ENCODE results near the gene OR6B3. TPM values are rescaled to one million over a fixed set of nuclear protein-coding genes. Genes with fewer than 3 reads are reported as not detected.

The OR6B3 gene
- total RNA-seq, 1 experiment from 2014 or later: not detected

- ATAC-seq (no peak), DNase-seq (ENCODE audit: low read depth, low spot score) (no peak)
- Histone ChIP-seq H3K4me1 (ENCODE audit: control insufficient read depth, insufficient read depth, low read length) (no peaks in the 10 kb centered on the region), H3K4me3 (ENCODE audit: low read depth in 2 of 2, low read length in 2 of 2) (no peak overlapping the region), H3K27me3 (ENCODE audit: control insufficient read depth, insufficient read depth, low read length) (peaks cover 18% of the 10 kb centered on the region), H3K36me3 (ENCODE audit: control insufficient read depth, insufficient read depth, low read length) (no peaks in the 10 kb centered on the region), H3K27ac (ENCODE audit: low read length) (no peak overlapping the region), H3K9me3 (ENCODE audit: control insufficient read depth, insufficient read depth, low read depth, low read length) (no peaks in the 10 kb centered on the region)
- no peak for TF ChIP-seq TCF7L2 (IDR thresholded peaks at IDR 0.05; ENCODE audit: low read depth, low read length)
- TF ChIP-seq, protein P1, sequence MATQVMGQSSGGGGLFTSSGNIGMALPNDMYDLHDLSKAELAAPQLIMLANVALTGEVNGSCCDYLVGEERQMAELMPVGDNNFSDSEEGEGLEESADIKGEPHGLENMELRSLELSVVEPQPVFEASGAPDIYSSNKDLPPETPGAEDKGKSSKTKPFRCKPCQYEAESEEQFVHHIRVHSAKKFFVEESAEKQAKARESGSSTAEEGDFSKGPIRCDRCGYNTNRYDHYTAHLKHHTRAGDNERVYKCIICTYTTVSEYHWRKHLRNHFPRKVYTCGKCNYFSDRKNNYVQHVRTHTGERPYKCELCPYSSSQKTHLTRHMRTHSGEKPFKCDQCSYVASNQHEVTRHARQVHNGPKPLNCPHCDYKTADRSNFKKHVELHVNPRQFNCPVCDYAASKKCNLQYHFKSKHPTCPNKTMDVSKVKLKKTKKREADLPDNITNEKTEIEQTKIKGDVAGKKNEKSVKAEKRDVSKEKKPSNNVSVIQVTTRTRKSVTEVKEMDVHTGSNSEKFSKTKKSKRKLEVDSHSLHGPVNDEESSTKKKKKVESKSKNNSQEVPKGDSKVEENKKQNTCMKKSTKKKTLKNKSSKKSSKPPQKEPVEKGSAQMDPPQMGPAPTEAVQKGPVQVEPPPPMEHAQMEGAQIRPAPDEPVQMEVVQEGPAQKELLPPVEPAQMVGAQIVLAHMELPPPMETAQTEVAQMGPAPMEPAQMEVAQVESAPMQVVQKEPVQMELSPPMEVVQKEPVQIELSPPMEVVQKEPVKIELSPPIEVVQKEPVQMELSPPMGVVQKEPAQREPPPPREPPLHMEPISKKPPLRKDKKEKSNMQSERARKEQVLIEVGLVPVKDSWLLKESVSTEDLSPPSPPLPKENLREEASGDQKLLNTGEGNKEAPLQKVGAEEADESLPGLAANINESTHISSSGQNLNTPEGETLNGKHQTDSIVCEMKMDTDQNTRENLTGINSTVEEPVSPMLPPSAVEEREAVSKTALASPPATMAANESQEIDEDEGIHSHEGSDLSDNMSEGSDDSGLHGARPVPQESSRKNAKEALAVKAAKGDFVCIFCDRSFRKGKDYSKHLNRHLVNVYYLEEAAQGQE (IDR thresholded peaks at IDR 0.05; ENCODE audit: insufficient read depth in 1 of 2, low read depth in 2 of 2, low read length in 1 of 2): no peak
- no peak for TF ChIP-seq POLR2AphosphoS5 (IDR thresholded peaks at IDR 0.05; ENCODE audit: low read depth, low read length)
- TF ChIP-seq SIN3A (IDR thresholded peaks at IDR 0.05; ENCODE audit: borderline replicate concordance, insufficient read depth, low read depth, low read length): no peak
- TF ChIP-seq, protein P2, sequence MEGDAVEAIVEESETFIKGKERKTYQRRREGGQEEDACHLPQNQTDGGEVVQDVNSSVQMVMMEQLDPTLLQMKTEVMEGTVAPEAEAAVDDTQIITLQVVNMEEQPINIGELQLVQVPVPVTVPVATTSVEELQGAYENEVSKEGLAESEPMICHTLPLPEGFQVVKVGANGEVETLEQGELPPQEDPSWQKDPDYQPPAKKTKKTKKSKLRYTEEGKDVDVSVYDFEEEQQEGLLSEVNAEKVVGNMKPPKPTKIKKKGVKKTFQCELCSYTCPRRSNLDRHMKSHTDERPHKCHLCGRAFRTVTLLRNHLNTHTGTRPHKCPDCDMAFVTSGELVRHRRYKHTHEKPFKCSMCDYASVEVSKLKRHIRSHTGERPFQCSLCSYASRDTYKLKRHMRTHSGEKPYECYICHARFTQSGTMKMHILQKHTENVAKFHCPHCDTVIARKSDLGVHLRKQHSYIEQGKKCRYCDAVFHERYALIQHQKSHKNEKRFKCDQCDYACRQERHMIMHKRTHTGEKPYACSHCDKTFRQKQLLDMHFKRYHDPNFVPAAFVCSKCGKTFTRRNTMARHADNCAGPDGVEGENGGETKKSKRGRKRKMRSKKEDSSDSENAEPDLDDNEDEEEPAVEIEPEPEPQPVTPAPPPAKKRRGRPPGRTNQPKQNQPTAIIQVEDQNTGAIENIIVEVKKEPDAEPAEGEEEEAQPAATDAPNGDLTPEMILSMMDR (IDR thresholded peaks at IDR 0.05): no peak
- ChIA-PET CTCF (no interaction called here), POLR2A (no interaction called here)
- in situ Hi-C loops (cut with HindIII; ENCODE audit: low pct_unique_long_range_greater_than_20kb, low sequenced_read_pairs) (no loop called here), intact Hi-C loops (cut with micrococcal nuclease; ENCODE audit: unreplicated experiment) (no loop called here)
- no TSS peak for BruUV-seq (replicated peaks)
Measured at GRCh38 chr2:240068193-240068592, 14.9 kb upstream of the OR6B3 start.

GRCh38 chr2:240066489-240066888 lies 13.2 kb upstream of the OR6B3 start:
- Histone ChIP-seq H3K4me3 (ENCODE audit: low read depth in 2 of 2, low read length in 2 of 2) (no peak overlapping the region), H3K27ac (ENCODE audit: low read length) (no peak overlapping the region), H3K36me3 (ENCODE audit: control insufficient read depth, insufficient read depth, low read length) (no peaks in the 10 kb centered on the region), H3K4me1 (ENCODE audit: control insufficient read depth, insufficient read depth, low read length) (no peaks in the 10 kb centered on the region), H3K9me3 (ENCODE audit: control insufficient read depth, insufficient read depth, low read depth, low read length) (no peaks in the 10 kb centered on the region), H3K27me3 (ENCODE audit: control insufficient read depth, insufficient read depth, low read length) (peaks cover 21% of the 10 kb centered on the region)
- POLR2A ChIA-PET: no interaction called here
- CTCF ChIA-PET: no interaction called here
- in situ Hi-C loops (cut with HindIII; ENCODE audit: low pct_unique_long_range_greater_than_20kb, low sequenced_read_pairs) (no loop called here), intact Hi-C loops (cut with micrococcal nuclease; ENCODE audit: unreplicated experiment) (no loop called here)
- no TSS peak for BruUV-seq (replicated peaks)
- DNase-seq (ENCODE audit: low read depth, low spot score): no peak
- ATAC-seq: no peak
- TF ChIP-seq, protein P2 (IDR thresholded peaks at IDR 0.05): 0 out of 2 replicates have a peak, but pooled peaks have one; percentile 16
- TF ChIP-seq, protein P1 (IDR thresholded peaks at IDR 0.05; ENCODE audit: insufficient read depth in 1 of 2, low read depth in 2 of 2, low read length in 1 of 2): no peak

Measured in Panc1 (cell line).